ENCODE results near the gene ISY1.

GRCh38 chr3:129197321-129197720, 36.5 kb upstream of the ISY1 start:
- TF ChIP-seq TAF1 (IDR thresholded peaks at IDR 0.05; ENCODE audit: low read depth): no peak
- no peak for TF ChIP-seq RAD21 (IDR thresholded peaks at IDR 0.05; ENCODE audit: low read depth)
- TF ChIP-seq USF1 (IDR thresholded peaks at IDR 0.05): no peak
- no peak for TF ChIP-seq EP300 (IDR thresholded peaks at IDR 0.05; ENCODE audit: borderline replicate concordance)
- no peak for TF ChIP-seq MAX (IDR thresholded peaks at IDR 0.05)
- TF ChIP-seq TEAD4 (IDR thresholded peaks at IDR 0.05): no peak
- no peak for TF ChIP-seq CEBPB (IDR thresholded peaks at IDR 0.05)
- TF ChIP-seq CREB1 (IDR thresholded peaks at IDR 0.05; ENCODE audit: low read depth): no peak
